Mucosa of rectum (tissue), 2 donors: ENCODE measurements around the gene PRRT1B.
A peak's percentile ranks its signal among the peaks of the same experiment; 100 is the strongest.

Experiments
- H3K27ac ChIP-seq, 2 donors: one replicate each; pipeline ENCODE4 v1.7.0; 2013; ENCODE audit warnings: inconsistent platforms in 2 of 2, low read depth in 2 of 2, low read length in 2 of 2
- H3K27me3 ChIP-seq, 2 donors: one replicate each; pipeline ENCODE4 v1.7.0; 2013; ENCODE audit warnings: low read length in 2 of 2; ENCODE audit not compliant: control insufficient read depth in 2 of 2, insufficient read depth in 2 of 2
- H3K36me3 ChIP-seq, 2 donors: one replicate each; pipeline ENCODE4 v1.7.0; 2013; ENCODE audit warnings: low read length in 2 of 2; ENCODE audit not compliant: control insufficient read depth in 2 of 2, insufficient read depth in 2 of 2
- H3K4me1 ChIP-seq, 2 donors: one replicate each; pipeline ENCODE4 v1.7.0; 2013; ENCODE audit warnings: low read length in 2 of 2, mild to moderate bottlenecking in 1 of 2; ENCODE audit not compliant: control insufficient read depth in 2 of 2, insufficient read depth in 2 of 2
- H3K4me3 ChIP-seq, 2 donors: one replicate each; pipeline ENCODE4 v1.7.0; 2013; ENCODE audit warnings: low read length in 2 of 2
- H3K9ac ChIP-seq, 2 donors: one replicate each; pipeline ENCODE4 v1.7.0; 2013; ENCODE audit warnings: low read length in 2 of 2, low read depth in 1 of 2, mild to moderate bottlenecking in 1 of 2
- H3K9me3 ChIP-seq, 2 donors: one replicate each; pipeline ENCODE4 v1.7.0; 2013; ENCODE audit warnings: low read length in 2 of 2; ENCODE audit not compliant: control insufficient read depth in 2 of 2
- donor health status: healthy.
- donor health status: Normal muscosa, but diverticular disease.

The PRRT1B gene

GRCh38 chr9:131566158-131566557 lies 20.8 kb downstream of the PRRT1B start:
- H3K27me3 ChIP-seq, result no peaks in the 10 kb centered on the region
- peaks cover 0 to 3% of the 10 kb centered on the region in 2 donors for H3K36me3 ChIP-seq
- H3K9me3 ChIP-seq, result no peaks in the 10 kb centered on the region
- H3K27ac ChIP-seq, result no peak overlapping the region
- H3K4me1 ChIP-seq, result no peaks in the 10 kb centered on the region
- no peak overlapping the region for H3K4me3 ChIP-seq
- H3K9ac ChIP-seq, result no peak overlapping the region

GRCh38 chr9:131567910-131568309 lies 22.6 kb downstream of the PRRT1B start:
- H3K4me1 ChIP-seq, result no peaks in the 10 kb centered on the region

GRCh38 chr9:131574730-131575640 lies 29.7 kb downstream of the PRRT1B start:
- Histone ChIP-seq H3K36me3 (peaks cover 16 to 25% of the 10 kb centered on the region in 2 donors), H3K9me3 (no peaks in the 10 kb centered on the region), H3K27me3 (no peaks in the 10 kb centered on the region), H3K9ac (no peak overlapping the region), H3K4me3 (no peak overlapping the region), H3K4me1 (no peaks in the 10 kb centered on the region), H3K27ac (no peak overlapping the region)

More at GRCh38 chr9:131567910-131568309, 22.6 kb downstream of the PRRT1B start:
- no peaks in the 10 kb centered on the region for H3K9me3 ChIP-seq
- H3K9ac ChIP-seq, result no peak overlapping the region
- H3K4me3 ChIP-seq, result no peak overlapping the region
- H3K27ac ChIP-seq, result no peak overlapping the region
- H3K27me3 ChIP-seq, result no peaks in the 10 kb centered on the region
- H3K36me3 ChIP-seq, result peaks cover 0 to 3% of the 10 kb centered on the region in 2 donors

- peaks cover 23 to 30% of the 10 kb centered on the region in 2 donors for H3K36me3 ChIP-seq
- H3K27ac ChIP-seq, result no peak overlapping the region
- H3K27me3 ChIP-seq, result no peaks in the 10 kb centered on the region
- no peaks in the 10 kb centered on the region for H3K4me1 ChIP-seq
- H3K9me3 ChIP-seq, result no peaks in the 10 kb centered on the region
- no peak overlapping the region for H3K4me3 ChIP-seq
- no peak overlapping the region for H3K9ac ChIP-seq
Observed at GRCh38 chr9:131575946-131576853, 30.9 kb downstream of the PRRT1B start.

GRCh38 chr9:131577005-131578000 lies 32.0 kb downstream of the PRRT1B start:
- Histone ChIP-seq H3K36me3 (peaks cover 29 to 39% of the 10 kb centered on the region in 2 donors), H3K27ac (no peak overlapping the region), H3K4me3 (no peak overlapping the region), H3K27me3 (no peaks in the 10 kb centered on the region), H3K9ac (no peak overlapping the region), H3K4me1 (no peaks in the 10 kb centered on the region), H3K9me3 (no peaks in the 10 kb centered on the region)

GRCh38 chr9:131578021-131578420 lies 32.7 kb downstream of the PRRT1B start:
- Histone ChIP-seq H3K27ac (no peak overlapping the region), H3K36me3 (peaks cover 36 to 46% of the 10 kb centered on the region in 2 donors), H3K9me3 (no peaks in the 10 kb centered on the region), H3K4me1 (no peaks in the 10 kb centered on the region), H3K27me3 (no peaks in the 10 kb centered on the region), H3K4me3 (no peak overlapping the region), H3K9ac (no peak overlapping the region)

- peaks cover 44 to 53% of the 10 kb centered on the region in 2 donors for H3K36me3 ChIP-seq
- no peaks in the 10 kb centered on the region for H3K4me1 ChIP-seq
- H3K27ac ChIP-seq, result peak overlapping the region in 1 of 2 donors; percentile 38
- H3K4me3 ChIP-seq, result no peak overlapping the region
- no peaks in the 10 kb centered on the region for H3K27me3 ChIP-seq
- H3K9me3 ChIP-seq, result no peaks in the 10 kb centered on the region
- no peak overlapping the region for H3K9ac ChIP-seq
Observed at GRCh38 chr9:131578731-131579504, 33.6 kb downstream of the PRRT1B start.

GRCh38 chr9:131579789-131580211 lies 34.5 kb downstream of the PRRT1B start:
- Histone ChIP-seq H3K4me3 (no peak overlapping the region), H3K9me3 (no peaks in the 10 kb centered on the region), H3K4me1 (peaks cover 0 to 4% of the 10 kb centered on the region in 2 donors), H3K27ac (no peak overlapping the region), H3K9ac (no peak overlapping the region), H3K36me3 (peaks cover 44 to 60% of the 10 kb centered on the region in 2 donors), H3K27me3 (no peaks in the 10 kb centered on the region)

GRCh38 chr9:131580358-131580757 lies 35.0 kb downstream of the PRRT1B start:
- no peak overlapping the region for H3K27ac ChIP-seq
- H3K36me3 ChIP-seq, result peaks cover 44 to 63% of the 10 kb centered on the region in 2 donors
- no peaks in the 10 kb centered on the region for H3K27me3 ChIP-seq
- H3K9ac ChIP-seq, result no peak overlapping the region
- H3K4me1 ChIP-seq, result peaks cover 0 to 5% of the 10 kb centered on the region in 2 donors
- no peaks in the 10 kb centered on the region for H3K9me3 ChIP-seq
- H3K4me3 ChIP-seq, result no peak overlapping the region
